H1 (cell line): ENCODE results near the gene DGKI. TPM values are rescaled to one million over a fixed set of nuclear protein-coding genes. Genes with fewer than 3 reads are reported as not detected.

ENCODE experiments used
- CTCF ChIA-PET: fragments of 300-600 bp; sonication (Branson Sonifier 250); formaldehyde crosslinking; loops from one replicate; lab custom pipeline; 2021; ENCODE audit not compliant: partially characterized antibody; lab: Charles Lee
- POLR2A ChIA-PET: fragments of 300-600 bp; sonication (Branson Sonifier 250); formaldehyde crosslinking; loops from one replicate; lab custom pipeline; 2021; ENCODE audit warnings: inconsistent platforms; ENCODE audit not compliant: partially characterized antibody; lab: Charles Lee
- DNase-seq, 2 experiments: peaks; one replicate each; pipeline versions ENCODE4 v3.0.0 to v3.0.0-alpha.2; 2010 to 2022; ENCODE audit warnings: low spot score in 2 of 2, low read depth in 1 of 2, mixed read lengths in 1 of 2
- FAIRE-seq: peaks from 2 replicates; lab custom pipeline; 2011; peaks lifted over from hg19 to GRCh38; lab: Jason Lieb, UNC
- H2AFZ ChIP-seq: 2 replicates; pipeline ENCODE4 v1.8.1; 2012; ENCODE audit warnings: low read length, inconsistent platforms
- H2AK5ac ChIP-seq: 2 replicates; pipeline ENCODE4 v1.6.1; 2013; ENCODE audit warnings: low read depth, low read length
- H2BK120ac ChIP-seq: replicated peaks from 2 replicates; pipeline ENCODE3; 2013; ENCODE audit warnings: low read depth, low read length, inconsistent platforms
- H2BK12ac ChIP-seq: 2 replicates; pipeline ENCODE4 v1.6.1; 2013; ENCODE audit warnings: low read depth, low read length
- H2BK15ac ChIP-seq: 2 replicates; pipeline ENCODE4 v1.6.1; 2013; ENCODE audit warnings: low read length
- H2BK20ac ChIP-seq: 2 replicates; pipeline ENCODE4 v1.6.1; 2013; ENCODE audit warnings: low read length
- H2BK5ac ChIP-seq: 2 replicates; pipeline ENCODE4 v1.6.1; 2013; ENCODE audit warnings: low read depth, low read length
- H3K14ac ChIP-seq: 2 replicates; pipeline ENCODE4 v1.6.1; 2013; ENCODE audit warnings: inconsistent platforms; ENCODE audit not compliant: insufficient read length
- H3K18ac ChIP-seq: 2 replicates; pipeline ENCODE4 v1.6.1; 2013; ENCODE audit warnings: low read length; ENCODE audit errors: extremely low read depth
- H3K23ac ChIP-seq: 2 replicates; pipeline ENCODE4 v1.6.1; 2013; ENCODE audit warnings: inconsistent platforms; ENCODE audit not compliant: insufficient read length
- H3K23me2 ChIP-seq: 2 replicates; pipeline ENCODE4 v1.6.1; 2013; ENCODE audit warnings: low read depth, low read length
- H3K27ac ChIP-seq: 2 replicates; pipeline ENCODE4 v1.6.1; 2011; ENCODE audit warnings: low read depth, low read length, inconsistent platforms
- H3K27me3 ChIP-seq, 4 experiments: replicated peaks in 1 of 4; 1 replicate in 1 of 4; 2 replicates in 3 of 4; pipeline versions ENCODE4 v1.6.1 to v1.8.1; 2011 to 2013; ENCODE audit warnings: low read length in 3 of 4, mild to moderate bottlenecking in 3 of 4, inconsistent platforms in 2 of 4, mixed read lengths in 2 of 4, moderate library complexity in 1 of 4; ENCODE audit not compliant: control insufficient read depth in 3 of 4, insufficient read depth in 3 of 4; ENCODE audit errors: extremely low read depth in 1 of 4
- H3K36me3 ChIP-seq, 4 experiments: 2 replicates each; pipeline versions ENCODE4 v1.6.1 to v1.8.1; 2011 to 2013; ENCODE audit warnings: mild to moderate bottlenecking in 4 of 4, low read length in 3 of 4, moderate library complexity in 2 of 4, control low read depth in 1 of 4, inconsistent platforms in 1 of 4; ENCODE audit not compliant: insufficient read depth in 4 of 4, control insufficient read depth in 2 of 4
- H3K4ac ChIP-seq: replicated peaks from 2 replicates; pipeline ENCODE3; 2013; ENCODE audit warnings: low read length, low read depth, mixed read lengths, inconsistent platforms; ENCODE audit not compliant: insufficient read length
- H3K4me1 ChIP-seq, 4 experiments: replicated peaks in 1 of 4; 1 replicate in 1 of 4; 2 replicates in 3 of 4; pipeline versions ENCODE4 v1.6.1 to v1.8.1; 2011 to 2013; ENCODE audit warnings: low read length in 3 of 4, inconsistent platforms in 2 of 4, mixed read lengths in 1 of 4; ENCODE audit not compliant: insufficient read depth in 4 of 4, control insufficient read depth in 3 of 4
- H3K4me2 ChIP-seq, 2 experiments: 2 replicates each; pipeline versions ENCODE4 v1.6.1 to v1.8.1; 2011 to 2013; ENCODE audit warnings: low read depth in 2 of 2, low read length in 2 of 2, control low read depth in 1 of 2, inconsistent platforms in 1 of 2, mild to moderate bottlenecking in 1 of 2; ENCODE audit not compliant: insufficient read depth in 1 of 2
- H3K4me3 ChIP-seq, 4 experiments: fragments of 200-600, 300-600 bp in 1 of 4; sonication (generic), shearing (Covaris generic), sonication (Bioruptor Twin) in 1 of 4; 2 replicates each; pipeline versions ENCODE4 v1.5.1 to v1.8.1; 2011 to 2016; ENCODE audit warnings: low read length in 4 of 4, low read depth in 3 of 4, control low read depth in 2 of 4, inconsistent platforms in 2 of 4, mild to moderate bottlenecking in 2 of 4, mixed read lengths in 1 of 4, moderate library complexity in 1 of 4; ENCODE audit not compliant: insufficient read depth in 2 of 4; ENCODE audit errors: extremely low read depth in 1 of 4
- H3K56ac ChIP-seq: replicated peaks from 2 replicates; pipeline ENCODE3; 2013; ENCODE audit warnings: low read depth, mild to moderate bottlenecking, mixed read lengths, low read length, inconsistent platforms; ENCODE audit not compliant: insufficient read length
- H3K79me1 ChIP-seq: 2 replicates; pipeline ENCODE4 v1.6.1; 2013; ENCODE audit warnings: low read depth, low read length, control low read depth
- H3K79me2 ChIP-seq, 2 experiments: 2 replicates each; pipeline versions ENCODE4 v1.6.1 to v1.8.1; 2012 to 2013; ENCODE audit warnings: low read length in 2 of 2, mild to moderate bottlenecking in 2 of 2, inconsistent platforms in 1 of 2; ENCODE audit not compliant: insufficient read depth in 2 of 2, control insufficient read depth in 1 of 2
- H3K9ac ChIP-seq, 4 experiments: replicated peaks in 1 of 4; 1 replicate in 1 of 4; 2 replicates in 3 of 4; pipeline versions ENCODE4 v1.6.1 to v1.8.1; 2011 to 2013; ENCODE audit warnings: low read depth in 3 of 4, low read length in 3 of 4, control low read depth in 2 of 4, mild to moderate bottlenecking in 2 of 4, moderate library complexity in 2 of 4, inconsistent platforms in 1 of 4; ENCODE audit errors: extremely low read depth in 1 of 4
- H3K9me3 ChIP-seq, 2 experiments: 2 replicates each; pipeline versions ENCODE4 v1.6.1 to v1.8.1; 2012 to 2013; ENCODE audit warnings: mild to moderate bottlenecking in 2 of 2, moderate library complexity in 2 of 2, control low read depth in 1 of 2, inconsistent platforms in 1 of 2, low read depth in 1 of 2, low read length in 1 of 2, mixed read lengths in 1 of 2; ENCODE audit not compliant: insufficient read depth in 2 of 2
- H4K20me1 ChIP-seq, 2 experiments: replicated peaks in 1 of 2; 2 replicates each; pipeline versions ENCODE3 to v1.8.1; 2011 to 2013; ENCODE audit warnings: inconsistent platforms in 2 of 2, low read length in 2 of 2, mild to moderate bottlenecking in 1 of 2; ENCODE audit not compliant: insufficient read depth in 2 of 2, control insufficient read depth in 1 of 2
- H4K5ac ChIP-seq: 2 replicates; pipeline ENCODE4 v1.6.1; 2013; ENCODE audit warnings: low read length, low read depth, mixed read lengths, inconsistent platforms; ENCODE audit not compliant: insufficient read length
- H4K8ac ChIP-seq: 2 replicates; pipeline ENCODE4 v1.8.0; 2013; ENCODE audit warnings: mild to moderate bottlenecking, moderate library complexity, low read length, inconsistent platforms; ENCODE audit not compliant: insufficient read depth; ENCODE audit errors: extremely low read depth
- H4K91ac ChIP-seq: replicated peaks from 2 replicates; pipeline ENCODE3; 2013; ENCODE audit warnings: low read length, mixed read lengths, inconsistent platforms; ENCODE audit not compliant: insufficient read length
- CHD1 ChIP-seq: IDR thresholded peaks from 2 replicates; pipeline ENCODE4 v1.6.1; 2012; ENCODE audit warnings: low read depth, low read length, improper control_type of control experiment
- GTF2F1 ChIP-seq: IDR thresholded peaks from 2 replicates; pipeline ENCODE4 v1.6.1; 2012; ENCODE audit warnings: low read depth, low read length, improper control_type of control experiment, borderline replicate concordance
- RXRA ChIP-seq: IDR thresholded peaks from 2 replicates; pipeline ENCODE4 v1.6.1; 2011; ENCODE audit warnings: low read depth, mild to moderate bottlenecking, low read length, moderate library complexity; ENCODE audit not compliant: insufficient read depth
- USF2 ChIP-seq: IDR thresholded peaks from 2 replicates; pipeline ENCODE4 v1.6.1; 2011; ENCODE audit warnings: low read length, improper control_type of control experiment
- WGBS, 2 experiments: shearing (Covaris generic) in 1 of 2; methylation state at CpG; one replicate each; pipeline versions ENCODE4 v1.1.6 to v1.1.7; 2013 to 2015; ENCODE audit warnings: low lambda C conversion rate in 2 of 2, mixed read lengths in 2 of 2, inconsistent platforms in 1 of 2, low coverage in 1 of 2, missing lambda C conversion rate in 1 of 2; ENCODE audit not compliant: insufficient replicate concordance in 2 of 2, insufficient coverage in 1 of 2, insufficient read length in 1 of 2; ENCODE audit errors: extremely low coverage in 1 of 2, missing lambda C conversion rate in 1 of 2; 5-methylcytosine and 5-hydroxymethylcytosine counted together
- polyA plus RNA-seq, 7 experiments: library from polyadenylated mRNA; depleted of rRNA in 3 of 7; stranded (reverse) in 5 of 7; unstranded in 2 of 7; fragments of >200 nt in 5 of 7; fragments of 200-250 nt in 2 of 7; gene quantifications; 1 replicate in 5 of 7; 2 replicates in 1 of 7; 4 replicates in 1 of 7; pipeline versions ENCODE4 v1.2.1 to v1.2.3, GENCODE V29; 2011 to 2013; ENCODE audit warnings: missing spikeins in 2 of 7, mixed read lengths in 2 of 7
- total RNA-seq: library from RNA; stranded (reverse); fragmentation: NEBNext Ultra II Directional; extraction: Animal tissue kit (Norgen Biotek cat#: 25700); gene quantifications from 2 replicates; pipeline ENCODE4 v1.2.1, GENCODE V29; 2021

DGKI gene
- total and polyA plus RNA-seq, 2 of the 8 experiments (the other 6 are each of a cell fraction or from before 2014, with no cell fraction given), result 0.20 to 0.71 TPM

GRCh38 chr7:137695942-137696341, 150.8 kb downstream of the DGKI start:
- H3K9me3 ChIP-seq, result no peaks in the 10 kb centered on the region

More at GRCh38 chr7:137695942-137696341, 150.8 kb downstream of the DGKI start:
- Histone ChIP-seq H4K20me1 (no peaks in the 10 kb centered on the region), H3K23me2 (no peaks in the 10 kb centered on the region), H3K27me3 (no peaks in the 10 kb centered on the region), H2BK12ac (no peak overlapping the region), H3K18ac (no peak overlapping the region), H3K56ac (no peak overlapping the region), H2AFZ (no peak overlapping the region), H3K36me3 (no peaks in the 10 kb centered on the region), H2BK15ac (no peak overlapping the region), H4K5ac (no peak overlapping the region), H3K79me1 (no peaks in the 10 kb centered on the region), H3K4me1 (no peaks in the 10 kb centered on the region), H3K4me3 (no peak overlapping the region), H2BK120ac (no peak overlapping the region), H3K79me2 (no peaks in the 10 kb centered on the region), H3K14ac (no peak overlapping the region), H2AK5ac (no peak overlapping the region), H4K8ac (no peak overlapping the region), H3K4me2 (no peak overlapping the region), H2BK20ac (no peak overlapping the region), H3K27ac (no peak overlapping the region), H3K23ac (no peak overlapping the region), H2BK5ac (no peak overlapping the region), H3K4ac (no peak overlapping the region), H4K91ac (no peak overlapping the region), H3K9ac (no peak overlapping the region)
- no peak for FAIRE-seq
- WGBS, 2 experiments, result 93% methylated on average over 7 of the region's 7 CpGs; no CpG with 5 or more reads in 1 of the 2 experiments
- no peak for TF ChIP-seq GTF2F1
- TF ChIP-seq CHD1, result no peak
- no peak for TF ChIP-seq RXRA
- TF ChIP-seq USF2, result no peak
- no peak for DNase-seq
- CTCF ChIA-PET, result no interaction called here
- POLR2A ChIA-PET, result no interaction called here
